Colon (tissue), 2 donors: ENCODE measurements around the gene PBRM1.
"Not testable (repeated sequence)": the region's sequence is repeated elsewhere in the genome, so short reads cannot be mapped to it uniquely, and the experiment has no call there.

ENCODE experiments used
- FAIRE-seq: peaks from 2 replicates; lab custom pipeline; 2012; peaks lifted over from hg19 to GRCh38; lab: Jason Lieb, UNC
- donor health status: control.
- donor health status: control.

Gene PBRM1

DNA sequence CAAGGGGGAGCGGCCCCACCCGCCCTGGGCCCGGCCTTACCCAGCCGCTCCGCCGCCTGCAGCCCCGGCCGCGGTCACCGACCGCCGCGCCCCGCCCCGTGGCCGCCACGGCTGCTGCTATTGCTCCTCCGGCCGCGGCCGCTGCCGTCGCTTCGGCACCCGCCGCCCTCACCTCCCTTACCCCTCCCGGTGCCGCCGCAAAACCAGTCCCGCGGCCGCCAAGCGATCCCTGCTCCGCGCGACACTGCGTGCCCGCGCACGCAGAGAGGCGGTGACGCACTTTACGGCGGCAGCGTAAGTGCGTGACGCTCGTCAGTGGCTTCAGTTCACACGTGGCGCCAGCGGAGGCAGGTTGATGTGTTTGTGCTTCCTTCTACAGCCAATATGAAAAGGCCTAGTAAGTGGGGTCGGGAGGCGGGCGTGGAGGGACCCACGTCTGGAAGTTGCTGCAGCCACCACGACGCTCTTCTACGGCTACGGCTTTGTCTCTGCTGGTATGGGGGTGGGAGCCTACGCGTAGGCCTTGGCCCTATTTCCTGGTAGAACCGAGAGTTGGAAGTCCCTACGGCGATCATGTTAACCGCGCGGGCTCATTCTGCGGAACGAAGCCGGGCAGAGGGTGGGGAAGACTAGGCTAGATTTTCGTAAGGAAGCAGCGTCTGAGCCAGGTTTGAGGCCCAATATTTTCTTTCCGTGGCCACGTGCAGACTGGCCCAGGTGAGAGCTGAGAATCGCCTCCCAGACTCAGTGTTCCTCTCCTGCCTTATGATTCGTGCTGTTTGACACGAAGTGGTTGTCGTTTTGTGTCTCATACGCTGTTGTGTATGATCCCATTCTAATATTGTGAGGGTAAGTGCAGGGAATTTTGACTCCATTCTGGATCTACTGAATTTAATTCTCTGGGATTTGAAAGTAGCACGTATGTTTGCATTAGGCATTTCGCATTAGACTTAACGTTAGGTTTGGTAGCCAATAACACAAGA is at the start of gene PBRM1, which contains the start of gene GNL3:
Gene PBRM1, minus strand, starts transcription at position 205 of the 983 bp plus-strand sequence.
Gene GNL3, plus strand, starts transcription at position 324 of the 983 bp plus-strand sequence. Its CDS starts 61 bp downstream, at position 385.
- FAIRE-seq, result no peak

DNA sequence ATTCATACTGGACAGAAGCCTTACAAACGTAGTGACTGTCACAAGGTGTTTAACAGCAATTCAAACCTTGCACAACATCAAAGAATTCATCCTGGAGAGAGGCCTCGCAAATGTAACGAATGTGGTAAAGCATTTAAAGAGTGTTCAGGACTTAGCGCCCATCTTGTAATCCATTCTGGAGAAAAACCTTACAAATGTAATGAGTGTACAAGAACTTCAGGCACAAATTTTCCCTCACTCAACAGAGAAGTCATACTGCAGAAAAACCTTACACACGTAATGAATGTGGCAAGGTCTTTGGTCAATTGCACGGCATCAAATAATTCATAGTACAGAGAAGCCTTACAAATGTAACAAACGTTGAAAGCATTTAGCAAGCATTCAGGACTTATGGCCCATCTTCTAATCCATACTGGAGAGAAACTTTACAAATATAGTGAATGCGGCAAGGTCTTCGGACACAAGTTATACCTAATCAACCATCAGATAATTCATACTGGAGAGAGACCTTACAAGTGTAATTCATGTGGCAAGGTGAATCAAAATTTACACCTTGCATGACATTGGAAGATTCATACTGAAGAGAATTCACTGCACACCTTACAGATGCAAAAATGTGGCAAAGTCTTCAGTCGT is 47.7 kb upstream of the PBRM1 start:
- FAIRE-seq, result no peak

DNA sequence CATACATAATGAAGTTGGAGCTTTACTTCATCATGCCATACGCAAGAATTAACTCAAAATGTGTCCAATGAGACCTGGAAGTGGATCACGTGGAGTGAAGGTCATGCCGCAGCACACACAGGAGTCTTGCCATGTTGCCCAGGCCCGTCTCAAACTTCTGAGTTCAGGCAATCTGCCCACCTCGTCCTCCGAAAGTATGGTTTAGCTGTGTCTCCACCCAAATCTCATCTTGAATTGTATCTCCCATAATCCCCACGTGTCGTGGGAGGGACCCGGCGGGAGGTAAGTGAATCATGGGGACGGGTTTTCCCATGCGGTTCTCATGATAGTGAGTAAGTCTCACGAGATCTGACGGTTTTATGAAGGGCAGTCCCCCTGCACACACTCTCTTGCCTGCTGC is 45.9 kb upstream of the PBRM1 start:
- no peak for FAIRE-seq

DNA sequence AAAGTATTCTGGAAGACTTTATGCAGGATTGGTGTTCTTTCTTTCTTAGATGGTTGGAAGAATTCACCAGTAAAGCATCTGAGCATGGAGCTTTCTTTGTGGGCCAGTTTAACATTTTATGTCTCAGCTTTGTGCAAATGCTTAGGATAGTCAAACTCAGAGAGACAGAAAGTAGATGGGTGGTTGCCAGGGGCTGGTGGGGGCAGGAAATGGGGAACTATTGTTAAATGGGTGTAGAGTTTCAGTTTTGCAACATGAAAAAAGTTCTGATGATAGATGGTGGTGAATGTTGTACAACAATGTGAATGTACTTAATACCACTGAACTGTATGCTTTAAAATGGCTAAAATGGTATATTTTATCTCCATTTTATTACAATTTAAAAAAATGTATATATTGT is 45.0 kb upstream of the PBRM1 start:
- no peak for FAIRE-seq

DNA sequence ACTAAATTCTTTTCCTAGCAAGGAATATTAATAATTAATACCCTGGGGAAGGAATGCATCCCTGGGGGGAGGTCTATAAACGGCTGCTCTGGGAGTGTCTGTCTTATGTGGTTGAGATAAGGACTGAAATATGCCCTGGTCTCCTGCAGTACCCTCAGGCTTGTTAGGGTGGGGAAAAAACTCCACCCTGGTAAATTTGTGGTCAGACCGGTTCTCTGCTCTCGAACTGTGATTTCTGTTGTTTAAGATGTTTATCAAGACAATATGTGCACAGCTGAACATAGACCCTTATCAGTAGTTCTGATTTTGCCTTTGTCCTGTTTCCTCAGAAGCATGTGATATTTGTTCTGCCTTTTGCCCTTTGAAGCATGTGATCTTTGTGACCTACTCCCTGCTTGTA is 43.0 kb upstream of the PBRM1 start:
- not testable (repeated sequence) for FAIRE-seq

DNA sequence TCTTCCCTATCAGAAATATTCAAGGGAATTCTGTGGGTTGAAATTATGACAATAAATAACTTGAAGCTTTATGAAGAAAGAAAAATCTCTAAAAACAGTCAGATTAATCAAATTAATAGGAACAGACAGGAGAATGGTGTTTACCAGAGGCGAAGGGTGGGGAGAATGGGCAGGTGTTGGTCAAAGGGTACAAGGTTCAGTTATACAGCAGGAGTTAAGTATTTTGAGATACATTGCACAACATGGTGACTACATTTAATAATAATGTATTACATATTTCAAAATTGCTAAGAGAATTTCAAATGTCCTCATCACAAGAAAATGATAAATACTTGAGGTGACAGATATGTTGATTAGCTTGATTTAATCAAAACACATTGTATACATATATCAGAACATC is 38.8 kb upstream of the PBRM1 start:
- no peak for FAIRE-seq

DNA sequence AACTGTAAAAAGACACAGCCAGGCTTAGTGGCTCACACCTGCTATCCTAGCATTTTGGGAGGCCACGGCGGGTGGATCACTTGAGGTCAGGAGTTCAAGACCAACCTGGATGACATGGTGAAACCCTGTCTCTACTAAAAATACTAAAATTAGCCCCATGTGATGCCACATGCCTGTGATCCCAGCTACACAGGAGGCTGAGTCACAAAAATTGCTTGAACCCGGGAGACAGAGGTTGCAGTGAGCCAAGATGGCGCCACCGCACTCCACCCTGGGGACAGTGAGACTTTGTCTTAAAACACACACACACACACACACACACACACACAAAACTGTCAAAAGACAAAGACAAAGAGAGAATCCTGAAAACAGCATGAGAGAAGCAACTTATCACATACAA is 38.2 kb upstream of the PBRM1 start:
- FAIRE-seq, result no peak

DNA sequence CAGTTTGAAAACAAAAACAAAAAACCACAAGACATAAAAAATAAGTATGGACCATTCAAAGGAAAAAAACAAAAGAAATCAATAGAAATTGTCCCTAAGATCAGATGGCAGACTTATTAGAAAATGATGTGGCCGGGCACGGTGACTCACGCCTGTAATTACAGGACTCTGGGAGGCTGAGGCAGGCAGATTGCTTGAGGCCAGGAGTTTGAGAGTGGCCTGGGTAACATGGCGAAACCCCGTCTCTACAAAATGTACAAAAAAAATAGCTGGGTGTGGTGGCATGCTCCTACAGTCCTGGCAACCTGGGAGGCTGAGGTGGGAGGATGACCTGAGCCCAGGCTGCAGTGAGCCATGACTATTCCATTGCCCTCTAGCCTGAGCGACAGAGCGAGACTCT is 36.8 kb upstream of the PBRM1 start:
- FAIRE-seq, result no peak

DNA sequence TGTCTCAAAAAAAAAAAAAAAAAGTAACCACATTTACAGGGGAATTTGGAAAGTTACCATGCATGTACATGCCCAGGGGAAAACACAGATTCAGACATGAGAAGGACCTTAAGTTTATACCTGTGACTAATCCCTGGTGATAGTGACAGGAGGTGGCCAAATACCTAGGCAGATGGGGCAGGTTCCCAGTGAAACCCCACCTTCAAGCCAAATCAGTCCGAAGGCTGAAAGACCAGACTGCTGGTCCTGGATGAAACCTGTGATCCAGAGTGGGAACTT is 36.0 kb upstream of the PBRM1 start:
- no peak for FAIRE-seq

DNA sequence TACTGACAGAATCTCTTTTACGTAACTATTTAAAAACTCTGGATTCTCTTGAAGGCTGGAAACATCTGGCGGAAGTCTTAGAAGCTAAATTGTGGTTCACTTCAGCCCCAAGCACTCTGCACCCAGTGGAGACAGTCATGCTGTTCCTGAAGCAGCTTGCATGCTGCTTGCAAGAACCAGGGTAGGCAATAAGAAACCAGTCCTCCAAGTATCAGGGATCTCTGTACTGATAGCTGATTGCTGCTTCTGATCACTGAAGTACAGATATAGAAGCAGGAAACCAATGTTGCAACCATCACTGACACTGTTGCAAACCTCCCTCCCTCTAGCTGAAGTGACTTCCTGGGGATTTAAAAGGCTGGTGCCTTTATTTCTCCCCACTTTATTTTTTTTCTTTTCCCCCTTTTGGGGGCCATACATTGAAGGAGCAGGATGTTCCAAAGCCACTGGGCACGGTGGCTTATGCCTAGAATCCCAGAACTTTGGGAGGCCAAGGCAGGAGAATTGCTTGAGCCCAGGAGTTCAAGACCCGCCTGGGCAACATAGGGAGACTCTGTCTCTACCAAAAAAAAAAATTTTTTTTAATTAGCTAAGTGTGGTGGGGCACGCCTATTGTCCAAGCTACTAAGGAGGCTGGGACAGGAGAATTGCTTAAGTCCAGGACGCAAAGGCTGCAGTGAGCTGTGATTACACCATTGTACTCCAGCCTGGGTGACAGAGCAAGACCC is 35.5 kb upstream of the PBRM1 start:
- no peak for FAIRE-seq

DNA sequence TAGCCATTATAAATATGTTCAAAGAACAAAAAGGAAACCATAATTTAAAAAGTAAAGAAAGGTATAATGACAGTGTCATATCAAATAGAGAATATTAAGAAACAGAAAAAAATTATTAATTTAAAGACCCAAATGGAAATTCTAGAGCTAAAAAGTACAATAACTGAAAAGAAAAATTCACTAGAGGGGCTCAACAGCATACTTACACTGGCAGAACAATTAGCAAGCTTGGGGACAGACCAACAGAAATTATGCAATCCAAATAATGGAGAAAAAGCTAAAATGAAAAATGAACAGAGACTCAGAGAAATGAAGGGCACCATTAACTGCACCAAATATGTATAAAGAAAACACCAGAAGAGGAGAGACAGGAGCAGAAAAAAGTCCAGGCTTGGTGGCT is 33.9 kb upstream of the PBRM1 start:
- no peak for FAIRE-seq

DNA sequence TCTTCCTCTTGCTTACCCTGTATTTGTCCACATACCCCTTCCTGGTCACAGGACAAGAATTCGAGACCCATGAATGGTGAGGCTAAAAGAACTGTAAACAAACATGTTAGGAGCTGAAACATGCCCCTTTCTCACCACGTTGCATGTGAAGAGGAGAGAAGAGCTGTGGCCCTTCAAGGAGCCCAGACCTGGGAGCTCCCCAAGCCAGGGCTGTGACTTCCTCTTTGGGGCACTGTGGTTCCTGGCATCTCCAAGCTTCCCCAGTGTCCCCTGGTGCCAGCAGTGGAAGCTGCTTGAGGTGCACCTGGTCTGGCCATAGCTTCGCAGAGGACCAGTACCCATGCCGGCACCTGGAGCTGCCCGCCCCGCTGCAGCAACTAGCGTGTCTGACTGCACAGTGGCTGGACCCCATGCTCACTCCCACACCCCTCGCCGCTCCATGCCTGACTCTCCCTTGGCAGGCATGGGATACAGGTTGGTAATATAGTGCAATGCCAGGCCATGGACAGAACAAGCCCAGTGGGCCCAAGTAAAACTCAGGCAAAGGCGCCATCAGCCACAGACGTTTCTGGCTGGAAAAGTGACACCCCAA is 30.1 kb upstream of the PBRM1 start:
- FAIRE-seq, result no peak

DNA sequence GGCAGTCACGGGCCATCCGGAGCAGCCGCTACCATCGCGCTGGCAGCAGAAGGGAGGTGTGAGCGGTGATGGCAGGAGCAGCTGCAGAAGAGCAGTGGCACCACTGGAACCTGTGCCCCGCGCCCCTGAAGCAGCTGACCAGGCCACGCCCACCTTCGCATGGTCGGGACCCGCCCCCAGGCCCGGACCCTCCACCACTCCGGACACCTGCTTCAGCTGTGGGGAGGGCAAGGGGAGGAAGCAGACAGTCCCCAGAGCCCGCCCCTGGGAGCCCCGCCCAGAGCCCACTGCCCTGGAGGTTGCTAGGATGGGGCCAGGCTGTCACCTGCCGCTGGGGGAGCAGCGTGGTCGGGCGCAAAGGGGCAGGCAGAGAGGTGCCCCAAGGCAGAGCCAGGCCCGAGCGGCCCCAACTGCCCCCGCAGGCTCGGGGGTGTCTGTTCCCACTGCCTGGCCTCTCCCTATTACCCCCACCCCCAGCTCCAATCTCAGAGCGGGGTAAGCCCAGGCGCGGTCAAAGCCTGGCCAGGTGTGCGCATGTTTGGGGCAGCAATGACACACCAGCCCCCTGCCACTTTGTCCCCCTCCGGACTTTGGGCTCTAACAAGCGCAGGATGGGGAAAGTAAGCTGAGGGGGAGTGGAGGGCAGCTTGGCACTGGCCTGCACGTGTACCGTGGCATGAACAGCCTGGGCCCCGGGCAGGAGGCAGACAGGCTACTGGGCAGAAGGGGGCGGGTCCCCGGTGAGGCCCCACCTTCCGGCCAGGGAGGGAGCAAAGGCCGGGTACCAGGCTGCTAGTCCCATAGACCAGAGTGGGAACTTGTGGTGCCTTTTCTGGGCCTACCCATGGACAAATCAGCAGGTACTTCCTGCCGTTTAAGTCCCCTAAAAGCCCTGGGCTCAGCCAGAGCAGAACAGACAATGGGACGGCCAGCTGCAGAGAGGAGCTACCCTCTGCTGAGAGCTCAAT is 28.9 kb upstream of the PBRM1 start:
- no peak for FAIRE-seq

DNA sequence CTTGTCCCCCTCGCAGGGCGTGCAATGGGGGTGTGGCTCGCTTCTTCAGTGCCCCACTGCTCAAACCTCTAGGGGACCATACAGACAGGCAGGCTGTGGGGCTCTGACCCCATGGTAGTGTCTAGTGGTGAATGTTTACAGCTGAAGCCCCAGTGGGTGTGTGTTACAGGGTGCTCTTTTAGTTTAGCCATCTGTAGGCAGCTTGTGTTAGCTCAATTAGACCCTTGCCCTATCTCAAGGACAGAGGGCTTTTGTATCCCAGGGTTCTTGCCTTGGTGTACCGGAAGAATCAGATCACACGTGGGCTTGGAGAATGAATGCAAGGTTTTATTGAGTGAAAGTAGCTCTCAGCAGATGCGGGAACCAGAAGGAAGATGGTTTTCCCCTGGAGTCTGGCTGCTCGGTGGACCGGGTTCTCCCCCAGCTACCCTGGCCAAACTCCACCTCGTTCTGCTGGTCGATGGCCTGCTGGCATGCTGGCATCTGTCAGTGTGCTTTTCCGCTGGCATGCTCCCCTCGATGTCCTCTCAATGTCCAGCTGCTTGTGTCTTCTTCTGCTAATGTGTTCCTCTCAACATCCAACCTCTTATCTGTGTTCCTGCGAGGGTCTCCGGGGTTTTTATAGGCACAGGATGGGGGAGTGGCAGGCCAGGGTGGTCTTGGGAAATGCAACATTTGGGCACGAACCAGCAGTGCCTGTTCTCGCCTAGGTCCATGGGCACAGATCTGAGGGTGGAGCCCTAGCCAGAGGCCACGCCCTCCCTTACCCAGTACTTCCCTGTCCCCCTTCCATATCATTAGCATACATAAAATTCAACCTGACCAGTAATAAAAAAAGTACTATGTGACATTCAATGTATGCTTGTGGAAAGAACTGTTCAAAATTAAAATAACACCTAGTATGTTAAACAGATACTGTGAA is 26.8 kb upstream of the PBRM1 start:
- FAIRE-seq, result no peak

DNA sequence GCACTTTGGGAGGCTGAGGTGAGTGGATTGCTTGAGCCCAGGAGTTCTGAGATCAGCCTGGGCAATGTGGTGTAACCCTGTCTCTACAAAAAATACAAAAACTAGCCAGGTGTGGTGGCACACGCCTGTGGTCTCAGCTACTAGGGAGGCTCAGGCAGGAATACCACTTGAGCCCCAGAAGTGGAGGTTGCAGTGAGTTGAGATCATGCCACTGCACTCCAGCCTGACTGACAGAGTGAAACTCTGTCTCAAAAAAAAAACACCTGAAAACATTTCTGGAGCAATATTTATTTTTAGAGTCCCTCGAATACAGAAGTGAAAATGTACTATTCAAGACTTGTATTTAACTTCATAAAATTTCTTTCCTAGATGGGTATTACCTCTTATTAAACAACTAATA is 24.8 kb upstream of the PBRM1 start:
- FAIRE-seq, result no peak

DNA sequence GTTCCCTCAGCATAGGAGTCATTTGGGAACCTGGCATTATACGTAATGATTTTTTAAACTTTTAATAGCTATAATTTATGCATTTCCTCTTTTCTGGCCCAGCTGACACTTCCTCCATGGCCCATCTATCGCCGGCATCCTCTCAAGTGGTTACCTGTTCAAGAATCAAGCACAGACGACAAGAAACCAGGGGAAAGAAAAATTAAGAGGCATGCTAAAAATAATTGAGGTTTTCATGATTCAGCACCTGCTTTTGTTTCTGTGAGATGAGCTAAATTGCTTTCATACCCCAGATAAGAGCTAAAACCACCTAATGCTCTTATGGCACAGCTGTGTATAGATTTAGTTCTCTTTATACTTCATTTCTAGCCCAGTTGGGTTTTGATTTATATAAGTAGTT is 21.9 kb upstream of the PBRM1 start:
- no peak for FAIRE-seq

DNA sequence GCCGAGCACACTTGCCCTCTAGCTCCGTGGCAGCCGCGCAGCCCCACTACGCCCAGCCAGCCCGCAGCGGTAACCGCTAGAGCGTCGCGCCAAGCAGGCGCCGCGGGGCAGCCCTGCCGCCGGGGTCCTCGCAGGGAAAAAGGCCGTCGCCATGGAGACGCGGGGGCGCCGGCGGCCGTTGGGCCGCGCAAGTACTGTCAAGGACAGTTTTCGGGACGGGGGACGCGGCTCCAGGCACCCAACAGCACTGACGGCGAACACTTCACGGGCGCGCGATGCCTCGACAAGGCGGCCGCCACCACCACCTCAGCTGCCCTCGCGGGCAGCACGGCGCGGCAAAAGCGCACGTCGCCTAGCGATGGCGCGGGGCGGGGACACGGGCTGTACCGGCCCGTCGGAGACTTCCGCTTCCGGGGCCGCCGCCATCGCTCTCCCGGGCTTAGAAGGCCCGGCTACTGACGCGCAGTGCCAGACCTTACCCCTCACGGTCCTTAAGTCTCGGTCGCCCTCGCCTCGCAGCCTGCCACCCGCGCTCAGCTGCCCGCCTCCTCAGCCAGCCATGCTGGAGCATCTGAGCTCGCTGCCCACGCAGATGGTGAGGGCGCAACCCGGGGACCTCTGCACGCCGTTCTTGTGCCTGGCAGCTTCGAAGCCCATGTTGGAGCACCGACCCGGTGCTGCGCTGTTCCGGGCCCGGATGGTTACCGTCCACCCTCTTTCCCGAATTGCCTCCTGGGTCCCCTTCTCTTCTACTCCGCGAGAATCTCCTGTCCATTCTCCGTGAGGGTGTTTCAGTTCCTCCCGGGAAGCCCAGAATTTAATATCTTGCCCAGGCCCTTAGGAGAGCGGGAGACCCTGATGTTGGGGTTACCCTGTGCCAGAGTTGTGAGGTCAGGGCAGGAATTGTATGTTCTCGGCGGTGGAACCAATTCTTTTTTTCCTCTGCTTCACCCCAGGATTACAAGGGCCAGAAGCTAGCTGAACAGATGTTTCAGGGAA is 20.3 kb upstream of the PBRM1 start, which contains the start of the genes GLT8D1 and SPCS1:
Gene GLT8D1, minus strand, starts transcription at position 104 of the 999 bp plus-strand sequence. CDS start 5,331 bp downstream, outside the sequence.
Gene SPCS1, plus strand, starts transcription at position 419 of the 999 bp plus-strand sequence. Its CDS starts 141 bp downstream, at position 560.
- FAIRE-seq, result no peak

DNA sequence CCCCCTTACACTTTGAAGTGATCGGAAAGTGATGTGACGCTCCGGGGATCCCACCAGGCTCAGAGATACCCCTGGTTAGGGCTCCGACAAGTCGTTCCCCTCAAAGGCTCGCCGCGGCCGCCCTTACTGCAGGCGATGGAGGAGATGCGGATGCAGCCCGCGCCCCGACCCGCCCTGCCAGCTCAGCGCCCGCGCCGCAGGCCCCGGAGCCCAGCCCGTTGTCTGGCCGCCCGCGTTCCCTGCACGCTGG is 19.6 kb upstream of the PBRM1 start:
- no peak for FAIRE-seq
